Umbilical cord (tissue), 2 donors: ENCODE data around the gene NOTUM. TPM values are rescaled to one million over a fixed set of nuclear protein-coding genes. Genes with fewer than 3 reads are reported as not detected.

Source experiments
- DNase-seq: peaks from one replicate; pipeline ENCODE4 v3.0.0-alpha.2; 2015; ENCODE audit warnings: low spot score
- total RNA-seq: library from RNA; depleted of rRNA; stranded (reverse); fragments of >200 nt; gene quantifications from one replicate; pipeline ENCODE4 v1.2.3, GENCODE V29; 2014; ENCODE audit warnings: low replicate concordance; ENCODE audit not compliant: insufficient read depth

NOTUM gene
- total RNA-seq, 1 donor from 2014 or later: not detected

DNA sequence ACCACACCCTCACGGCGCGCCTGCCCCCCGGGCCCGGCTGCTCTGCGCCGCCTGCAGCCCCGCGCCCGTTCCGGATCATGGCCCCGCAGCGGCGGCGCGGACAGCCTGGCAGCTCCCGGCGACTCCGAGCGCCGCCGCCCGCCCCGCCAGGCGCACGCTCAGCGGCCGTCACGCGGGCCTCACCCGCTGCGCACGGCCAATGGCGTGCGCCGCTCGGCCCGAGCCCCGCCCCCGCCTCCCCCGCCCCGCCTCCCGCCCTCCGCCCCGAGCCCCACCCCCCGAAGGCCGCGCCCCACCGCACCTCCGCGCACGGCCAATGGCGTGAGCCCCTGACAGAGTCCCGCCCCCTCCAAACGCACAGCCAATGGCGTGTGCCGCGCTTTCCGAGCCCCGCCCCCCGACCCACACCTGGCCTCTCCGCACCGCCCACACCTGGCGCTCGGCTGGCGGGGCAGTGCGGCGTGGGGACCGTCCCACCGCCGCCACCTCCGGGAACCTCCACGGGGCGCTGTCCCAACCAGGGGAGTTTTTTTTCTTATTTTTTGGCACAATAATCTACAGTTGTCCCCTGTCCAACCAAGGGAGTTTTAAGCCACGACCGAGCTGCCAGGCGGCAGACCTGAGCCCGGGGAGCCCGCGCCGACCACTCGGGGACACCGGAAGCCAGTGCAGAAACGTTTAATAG is 49.6 kb downstream of the NOTUM start, which contains the start of gene PCYT2:
Gene PCYT2 (minus strand): TSS at position 123 of the 685 bp plus-strand sequence. CDS start 44 bp downstream, at position 79.
- DNase-seq: peak; percentile 87

DNA sequence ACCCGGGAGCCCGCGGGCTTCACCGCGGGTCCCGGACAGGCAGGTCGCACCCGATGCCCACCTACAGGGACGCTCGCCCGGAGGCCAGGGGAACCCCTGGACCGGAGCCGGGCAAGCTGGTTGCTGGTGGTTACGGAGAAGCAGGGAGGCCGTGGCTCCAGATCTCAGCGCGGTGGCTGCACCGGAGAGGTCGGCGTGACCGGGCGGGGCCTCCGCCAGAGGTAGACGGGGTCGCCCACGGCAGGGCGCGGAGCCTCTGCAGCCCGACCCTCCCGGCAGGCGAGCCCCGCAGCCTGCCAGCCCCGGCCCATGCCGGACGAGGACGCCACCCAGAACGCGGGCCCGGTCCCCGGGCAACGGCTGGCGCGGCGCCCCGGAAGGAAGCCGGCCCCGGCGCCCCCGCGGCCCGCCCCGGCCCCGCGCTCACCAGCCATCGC is 50.1 kb downstream of the NOTUM start:
- no peak for DNase-seq

DNA sequence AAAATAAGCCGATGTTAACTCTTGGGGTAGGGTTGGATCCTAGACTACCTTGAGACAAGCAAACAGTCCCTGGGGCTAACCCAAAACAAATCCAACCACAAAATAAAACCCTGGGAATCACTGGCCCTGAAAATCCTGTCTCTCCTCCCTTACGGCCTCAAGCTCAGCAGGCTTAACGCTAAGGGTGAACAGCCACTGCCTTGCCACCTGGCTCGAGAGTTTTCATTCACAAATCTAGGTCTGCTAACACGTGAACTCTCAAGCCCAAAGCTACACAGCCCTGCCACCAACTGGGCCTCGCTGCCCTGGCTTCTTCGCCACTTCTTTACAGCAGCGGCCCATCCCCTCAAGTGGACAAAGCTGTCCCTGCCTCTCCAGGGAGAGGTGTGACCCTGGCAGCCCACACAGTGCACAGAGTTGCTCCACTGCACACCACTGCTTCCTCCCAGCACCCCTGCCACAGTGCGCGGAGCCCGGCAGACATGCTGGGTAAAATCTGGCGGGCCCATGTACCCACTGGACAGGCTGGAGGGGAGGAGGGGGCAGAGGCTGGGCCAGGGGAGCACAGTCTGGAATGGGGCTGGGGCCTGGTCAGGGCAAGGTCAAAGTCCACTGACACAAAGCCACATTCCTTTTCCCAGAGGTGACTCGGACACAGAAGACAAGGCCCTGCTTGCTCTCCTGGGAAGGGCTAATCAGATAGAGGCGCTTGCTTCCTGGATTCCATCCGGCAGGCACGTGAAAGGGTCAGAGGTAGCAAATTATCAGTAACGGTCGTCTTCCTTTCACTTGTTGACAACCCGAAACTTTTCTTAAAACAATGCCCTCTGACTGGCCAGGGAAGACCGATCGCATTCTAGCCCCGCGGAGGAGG is 50.8 kb downstream of the NOTUM start:
- DNase-seq: no peak

DNA sequence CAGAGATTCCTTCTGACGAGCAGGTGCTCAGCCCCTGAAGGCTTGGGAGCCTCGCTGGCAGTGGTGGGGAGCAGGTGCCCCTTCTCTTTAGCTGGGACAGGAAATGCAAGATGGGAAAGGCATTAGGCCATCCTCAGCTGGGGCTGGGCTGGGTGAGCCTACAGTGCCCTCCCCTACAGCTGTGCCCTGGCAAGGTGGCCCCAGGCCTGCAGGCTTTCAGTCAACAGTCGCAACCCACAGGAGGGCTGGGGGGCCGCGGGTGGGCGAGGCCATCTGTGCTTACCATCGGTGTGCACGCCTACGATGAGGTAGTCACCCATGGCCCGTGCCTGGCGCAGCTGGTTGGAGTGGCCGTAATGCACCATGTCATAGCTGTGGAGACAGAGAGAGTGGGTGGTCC is 51.8 kb downstream of the NOTUM start:
- DNase-seq: no peak

DNA sequence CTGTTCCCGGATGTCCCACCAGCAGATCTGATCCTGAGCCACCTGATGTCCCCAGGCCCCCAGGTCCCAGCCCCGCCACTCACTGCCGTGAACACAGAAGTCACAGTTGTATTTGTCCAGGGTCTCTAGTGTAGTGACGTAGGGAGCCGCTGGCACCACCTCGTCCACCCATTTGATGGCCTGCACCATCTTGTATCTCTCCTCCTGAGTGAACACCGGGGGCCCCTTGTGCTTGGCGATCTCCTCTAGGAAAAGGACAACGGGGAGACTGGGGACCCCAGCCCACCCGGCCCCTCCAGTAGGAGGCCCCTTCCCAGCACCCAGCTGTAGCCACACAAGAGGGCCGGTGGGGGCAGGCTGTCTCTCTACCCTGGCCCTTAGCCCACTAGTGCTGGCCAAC is 52.2 kb downstream of the NOTUM start:
- no peak for DNase-seq

DNA sequence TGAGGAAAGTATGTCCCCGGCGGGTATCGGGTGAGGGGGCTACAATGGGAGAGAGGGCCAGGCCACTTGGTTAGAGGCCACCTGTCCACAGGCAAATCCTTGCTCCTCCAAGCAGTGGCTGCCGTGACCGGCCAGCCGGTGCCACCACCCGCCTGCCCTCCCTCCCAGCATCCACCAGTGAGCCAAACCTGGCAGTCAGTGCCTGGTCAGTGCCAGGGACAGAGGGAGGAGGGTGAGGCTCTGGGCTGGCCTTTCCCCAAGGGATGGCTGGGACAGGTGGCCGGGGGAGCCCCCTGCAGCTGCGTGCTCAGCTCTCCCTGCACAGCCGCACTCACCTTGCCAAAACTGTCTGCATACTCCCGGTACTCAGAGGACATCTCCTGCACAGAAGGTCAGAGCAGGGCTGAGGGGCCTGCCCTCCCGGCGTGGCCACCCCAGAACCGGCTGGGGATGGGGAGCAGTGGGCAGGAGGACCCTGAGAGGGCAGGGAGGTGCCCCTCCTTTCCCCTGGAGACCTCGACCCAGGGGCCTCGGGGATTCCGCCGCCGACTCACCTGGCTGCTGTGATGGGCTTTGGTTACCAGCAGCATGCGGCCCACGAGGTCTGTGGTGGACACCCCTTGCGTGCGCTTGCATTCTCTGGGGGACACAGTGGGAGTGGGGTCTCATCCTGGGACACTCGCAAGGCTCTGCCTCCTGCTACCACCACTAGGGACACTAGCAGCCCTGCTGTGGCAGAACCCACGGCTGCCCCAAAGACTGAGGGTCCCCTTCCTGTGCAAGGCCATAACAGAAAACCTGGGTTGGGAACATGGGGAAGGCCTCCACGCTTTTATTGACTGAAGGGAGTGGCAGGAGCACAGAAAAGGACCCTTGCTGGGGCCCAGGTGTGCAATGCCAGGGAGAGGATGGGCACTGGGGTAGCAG is 53.5 kb downstream of the NOTUM start:
- no peak for DNase-seq

DNA sequence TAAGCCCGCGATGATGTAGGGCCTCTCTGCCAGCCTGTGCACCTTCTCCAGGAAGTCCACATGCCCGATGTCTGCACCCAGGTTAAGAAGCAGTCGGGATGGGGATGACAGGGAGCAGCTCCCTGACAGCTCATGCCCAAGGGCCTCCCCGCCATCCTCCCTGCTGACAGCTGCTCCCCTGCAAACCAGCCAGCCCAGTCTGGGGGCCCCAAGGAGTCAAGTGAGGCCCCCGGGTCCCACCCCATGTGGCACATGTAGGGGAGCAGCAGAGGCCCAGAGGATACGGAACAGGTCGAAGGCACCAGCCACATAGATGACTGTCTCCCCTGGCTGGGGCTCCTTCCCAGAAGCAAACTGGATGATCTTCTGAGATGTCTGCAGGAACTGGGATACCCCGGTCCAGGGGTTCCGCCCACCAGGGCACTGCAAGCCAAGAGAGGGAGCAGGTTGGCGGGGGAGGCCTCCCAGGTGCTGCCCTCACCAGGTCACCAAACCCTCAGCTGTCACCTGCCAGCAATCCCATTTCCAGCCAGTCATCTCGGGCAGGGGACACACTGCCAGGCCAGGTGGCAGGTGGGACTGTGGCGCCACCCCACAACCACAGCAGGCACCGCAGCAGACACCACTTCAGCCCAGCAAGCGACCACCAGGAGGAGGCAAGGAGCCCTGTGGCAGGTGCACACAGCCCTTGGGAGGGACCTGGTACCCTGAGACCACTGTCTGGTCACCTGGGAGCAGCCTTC is 54.3 kb downstream of the NOTUM start:
- DNase-seq: no peak

DNA sequence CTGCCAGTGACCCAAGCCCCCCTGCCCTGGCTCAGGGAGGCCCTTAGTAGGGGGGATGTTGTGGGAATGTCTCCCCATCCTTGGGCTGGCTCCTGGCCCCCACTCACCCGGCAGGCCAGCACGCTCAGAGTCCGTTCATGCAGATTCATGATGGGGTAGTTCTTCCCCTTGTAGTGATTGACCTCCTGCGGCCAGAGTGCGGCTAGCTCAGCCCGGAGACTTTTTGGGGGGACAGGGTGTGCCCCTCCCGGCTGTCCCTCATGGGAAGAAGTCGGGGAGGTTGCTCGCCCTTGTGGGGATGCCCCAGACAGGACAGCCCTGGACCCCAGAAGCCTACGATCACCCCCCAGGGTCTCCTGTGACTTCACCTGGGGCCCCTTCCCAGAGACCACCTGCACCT is 55.0 kb downstream of the NOTUM start:
- no peak for DNase-seq

DNA sequence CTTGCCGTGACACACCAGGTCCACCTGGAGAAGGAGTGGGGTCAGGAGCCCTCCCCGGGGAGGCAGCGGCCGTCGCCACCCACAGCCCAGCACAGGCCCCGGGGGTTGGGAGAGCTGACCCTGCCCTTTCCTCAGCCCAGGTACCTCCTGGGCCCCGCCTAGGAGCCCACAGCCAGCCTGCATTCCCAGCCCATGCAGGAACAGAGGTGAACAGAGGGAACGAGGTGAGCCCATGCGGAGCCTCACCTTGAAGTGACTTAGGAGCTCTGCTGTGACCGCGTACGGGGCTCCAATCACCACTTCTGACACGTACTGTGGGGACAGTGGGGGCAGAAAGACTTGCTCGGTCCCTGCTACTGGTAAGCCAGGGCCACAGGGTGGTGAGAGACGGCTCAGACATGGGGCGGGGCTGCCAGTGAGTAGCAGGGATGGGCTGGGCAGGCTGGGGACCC is 55.5 kb downstream of the NOTUM start:
- DNase-seq: no peak

DNA sequence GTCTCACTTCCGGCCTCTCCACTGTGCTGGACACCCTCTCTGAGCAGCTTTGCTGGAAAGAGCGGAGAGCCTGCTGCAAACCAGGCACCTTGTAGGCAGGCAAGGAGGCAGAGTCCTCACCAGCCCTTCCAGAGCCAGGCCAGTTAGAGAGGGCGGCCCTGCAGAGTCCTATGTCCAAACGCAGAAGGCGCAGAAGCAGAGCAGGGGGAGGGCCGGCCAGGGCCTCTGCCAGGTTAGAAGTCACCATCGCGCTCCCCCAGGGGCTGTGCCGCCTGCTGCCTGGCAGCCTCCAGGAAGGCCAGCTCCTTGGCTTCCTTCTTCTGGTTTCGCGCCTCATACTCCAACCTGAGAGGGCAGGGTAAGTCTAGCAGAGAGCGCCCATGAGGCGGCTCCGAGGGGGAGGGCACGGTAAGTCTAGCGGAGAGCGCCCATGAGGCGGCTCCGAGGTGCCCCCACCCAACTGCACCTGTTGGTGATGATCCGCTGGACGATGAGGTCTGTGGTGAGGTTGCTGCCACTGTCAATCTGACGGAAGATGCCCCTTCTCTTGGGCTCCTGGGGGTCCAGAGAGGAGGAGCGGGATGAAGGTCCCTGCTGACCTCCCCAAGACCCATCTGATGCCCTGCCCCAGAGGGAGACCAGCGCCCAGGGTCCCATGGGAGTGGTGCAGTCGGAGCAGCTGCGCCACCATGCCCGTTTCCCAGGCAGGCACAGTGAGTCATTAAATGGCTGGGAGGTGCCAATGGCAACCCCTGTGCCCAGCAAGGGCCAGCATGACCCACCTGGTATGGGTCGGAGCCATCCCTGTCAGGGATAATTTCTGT is 56.2 kb downstream of the NOTUM start:
- no peak for DNase-seq

DNA sequence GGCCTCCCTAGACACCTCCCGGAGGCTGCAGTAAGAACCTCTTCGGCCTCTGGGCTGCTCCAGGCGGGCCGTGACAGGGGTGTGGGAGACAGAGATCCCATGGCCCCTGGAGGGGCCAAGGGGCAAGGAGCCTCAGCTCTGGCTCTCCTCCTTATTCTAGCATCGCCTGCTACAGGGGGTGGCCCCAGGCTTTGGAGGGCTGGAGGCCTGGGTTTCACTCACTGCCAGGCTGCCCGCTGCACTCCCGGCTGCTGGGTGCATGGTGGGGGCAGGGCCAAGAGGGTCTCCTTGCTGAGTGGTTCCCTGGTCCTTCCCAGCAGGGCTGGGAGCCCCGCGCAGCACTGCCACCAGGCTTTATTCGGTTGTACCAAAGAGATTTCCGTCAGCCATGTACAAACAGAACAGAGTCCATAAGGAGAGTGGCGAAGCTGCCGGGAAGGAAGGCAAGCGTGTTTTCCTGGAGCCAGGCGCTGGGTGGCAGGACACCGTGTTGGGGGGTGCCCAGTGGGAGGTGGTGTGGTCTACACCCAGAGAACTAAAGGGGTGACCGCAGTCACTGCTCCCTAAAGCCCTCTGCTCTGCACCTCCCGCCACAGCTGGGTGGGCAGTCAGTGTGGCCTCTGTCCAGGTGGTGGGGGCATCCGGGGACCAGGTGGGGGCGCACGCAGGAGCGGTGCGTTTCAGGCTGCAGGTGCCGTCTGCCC is 56.9 kb downstream of the NOTUM start:
- no peak for DNase-seq

DNA sequence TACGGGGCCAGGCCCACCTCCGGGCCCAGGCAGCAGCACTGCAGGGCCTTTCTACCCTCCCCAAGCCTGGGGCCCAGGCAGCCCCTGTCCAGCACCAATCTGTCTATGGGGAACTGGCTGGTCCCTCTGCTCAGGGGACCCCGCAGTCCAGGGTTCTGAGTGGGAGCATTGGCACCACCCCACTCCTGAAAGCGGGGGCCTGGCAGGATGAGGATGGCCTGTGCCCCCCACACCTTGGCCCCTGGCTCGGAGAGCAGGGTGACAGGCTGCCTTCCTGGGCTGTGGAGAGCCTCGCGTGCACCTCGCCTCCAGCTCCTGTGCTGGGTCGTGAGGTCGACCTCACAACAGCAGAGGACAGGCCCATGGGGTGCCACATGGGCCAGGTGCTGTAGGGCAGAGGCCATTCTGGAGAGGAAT is 57.6 kb downstream of the NOTUM start:
- no peak for DNase-seq

DNA sequence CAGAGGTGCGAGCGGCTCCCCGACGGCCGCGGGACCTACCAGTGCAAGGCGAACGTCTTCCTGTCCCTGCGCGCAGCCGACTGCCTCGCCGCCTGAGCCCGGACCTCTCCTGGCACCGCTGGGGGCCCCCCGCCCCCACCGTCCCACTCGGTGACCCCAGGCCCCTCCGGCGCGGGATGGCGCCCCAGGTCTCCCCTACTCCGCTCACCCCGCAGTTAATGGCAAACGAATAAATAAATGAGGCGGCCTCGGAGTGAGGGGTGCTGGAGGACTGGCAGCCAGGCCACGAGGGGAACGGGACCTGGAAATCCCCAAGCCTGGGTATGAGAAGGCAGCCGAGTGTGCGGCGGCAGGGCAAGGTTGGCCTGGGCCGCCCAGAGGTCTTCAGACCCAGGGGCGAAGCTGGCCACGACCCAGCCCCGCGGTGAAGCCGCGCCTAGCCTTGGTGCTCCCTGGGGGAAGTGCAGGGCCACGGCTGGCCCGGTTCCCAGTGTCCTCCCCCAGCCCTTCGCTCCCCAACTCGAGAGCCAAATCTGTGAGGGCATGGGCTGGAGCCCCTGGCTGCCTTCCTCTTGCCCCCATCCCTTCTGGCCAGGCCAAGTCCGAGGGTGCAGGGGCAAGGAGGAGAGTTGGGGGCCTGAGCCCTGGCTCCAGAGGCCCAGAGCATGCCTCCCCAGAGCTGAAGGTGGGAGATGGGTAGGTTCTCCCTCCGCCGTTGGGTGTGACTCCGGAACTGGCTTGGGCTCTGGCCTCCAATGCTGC is 58.2 kb downstream of the NOTUM start:
- no peak for DNase-seq

Other genes starting within 250 kb of the NOTUM start
- 3.1 TPM for gene SLC25A10, start 248.9 kb downstream of the NOTUM start, total RNA-seq
- 2.9 TPM for gene GCGR, start 157.0 kb downstream of the NOTUM start, total RNA-seq
- gene MCRIP1, start 127.9 kb downstream of the NOTUM start, total RNA-seq: 64.0 TPM
- gene PPP1R27, start 126.1 kb downstream of the NOTUM start, total RNA-seq: 4.1 TPM
- 844 TPM for gene P4HB, start 100.7 kb downstream of the NOTUM start, total RNA-seq
- gene ARHGDIA, start 89.8 kb downstream of the NOTUM start, total RNA-seq: 57.5 TPM
- gene ALYREF, start 69.6 kb downstream of the NOTUM start, total RNA-seq: 96.8 TPM
- 103 TPM for gene ANAPC11, start 69.5 kb downstream of the NOTUM start, total RNA-seq
- gene NPB, start 58.9 kb downstream of the NOTUM start, total RNA-seq: 1.4 TPM
- 21.2 TPM for gene PCYT2, start 49.8 kb downstream of the NOTUM start, total RNA-seq
- 9.9 TPM for gene SIRT7, start 43.0 kb downstream of the NOTUM start, total RNA-seq
- 8.4 TPM for gene MAFG, start 33.5 kb downstream of the NOTUM start, total RNA-seq
- gene PYCR1, start 23.9 kb downstream of the NOTUM start, total RNA-seq: 77.5 TPM
- gene MYADML2, start 14.0 kb downstream of the NOTUM start, total RNA-seq: 0.72 TPM
- 24.1 TPM for gene ASPSCR1, start 16.4 kb upstream of the NOTUM start, total RNA-seq
- gene CENPX, start 61.7 kb upstream of the NOTUM start, total RNA-seq: 1.2 TPM
- gene LRRC45, start 62.1 kb upstream of the NOTUM start, total RNA-seq: 4.6 TPM
- 8.7 TPM for gene RAC3, start 70.5 kb upstream of the NOTUM start, total RNA-seq
- gene DCXR, start 76.5 kb upstream of the NOTUM start, total RNA-seq: 22.4 TPM
- gene RFNG, start 90.6 kb upstream of the NOTUM start, total RNA-seq: 33.2 TPM
- 39.7 TPM for gene GPS1, start 90.7 kb upstream of the NOTUM start, total RNA-seq
- 83.3 TPM for gene DUS1L, start 104.6 kb upstream of the NOTUM start, total RNA-seq
- gene FASN, start 137.0 kb upstream of the NOTUM start, total RNA-seq: 14.2 TPM